Measurements from ENCODE around the gene FDCSP.
"Not testable (repeated sequence)": the region's sequence is repeated elsewhere in the genome, so short reads cannot be mapped to it uniquely, and the experiment has no call there.

FDCSP gene

GRCh38 chr4:70239131-70239883 is 13.4 kb downstream of the FDCSP start:
- no peak for DNase-seq (ENCODE audit: low spot score)

GRCh38 chr4:70239884-70240591 is 14.1 kb downstream of the FDCSP start:
- DNase-seq (ENCODE audit: low spot score): no peak

DNA sequence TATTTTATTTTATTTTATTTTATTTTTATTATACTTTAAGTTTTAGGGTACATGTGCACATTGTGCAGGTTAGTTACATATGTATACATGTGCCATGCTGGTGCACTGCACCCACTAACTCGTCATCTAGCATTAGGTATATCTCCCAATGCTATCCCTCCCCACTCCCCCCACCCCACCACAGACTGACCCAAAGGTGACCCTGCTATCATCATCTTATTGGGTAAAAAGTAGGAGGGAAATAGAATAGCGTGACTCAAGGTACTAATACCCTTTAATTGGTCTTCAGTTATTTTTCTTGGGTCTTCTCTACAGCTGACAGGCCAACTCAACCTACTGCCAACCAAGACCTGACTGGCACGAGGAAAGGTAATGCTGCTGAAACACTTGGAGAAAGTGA is 16.4 kb downstream of the FDCSP start, which contains the start of gene CSN3:
TSS of gene CSN3 (plus strand) at position 301 of the 400 bp plus-strand sequence. CDS start 2,223 bp downstream, outside the sequence.
- not testable (repeated sequence) for DNase-seq (ENCODE audit: low spot score)

- DNase-seq (ENCODE audit: low spot score): no peak
These were observed 17.2 kb downstream of the FDCSP start for GRCh38 chr4:70243091-70243490.

DNA sequence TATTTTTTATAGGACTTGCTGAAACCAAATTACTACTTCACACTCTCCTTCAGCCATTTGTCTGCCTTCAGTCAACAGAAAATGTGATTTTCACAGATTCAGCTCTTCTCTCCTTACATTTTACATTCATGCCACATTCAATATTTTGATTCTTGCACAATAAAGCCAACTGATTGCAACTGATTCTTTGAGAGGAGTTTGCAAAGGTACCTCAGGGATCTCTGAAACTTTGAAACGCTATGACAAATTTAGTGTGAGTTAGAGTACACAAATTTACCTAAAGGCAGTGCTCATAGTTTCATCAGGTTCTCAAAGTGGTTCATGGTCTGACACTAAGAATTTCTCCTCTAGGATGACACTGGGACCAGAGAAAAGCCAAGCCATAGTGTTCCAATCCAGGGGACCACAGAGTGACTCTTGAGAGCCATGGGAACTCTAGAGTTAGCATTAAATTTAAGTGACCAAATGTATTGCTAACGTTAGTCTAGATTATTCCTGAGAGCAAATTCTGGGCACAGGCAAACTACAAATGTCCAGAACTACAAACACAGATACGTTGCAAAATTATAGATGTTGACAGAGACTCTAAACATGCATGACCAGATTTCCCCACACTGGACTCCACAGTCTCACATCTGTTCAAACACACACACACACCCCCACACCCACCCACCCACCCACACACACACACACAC is 25.5 kb downstream of the FDCSP start:
- no peak for DNase-seq (ENCODE audit: low spot score)

- no peak for DNase-seq (ENCODE audit: low spot score)
These were observed 26.0 kb downstream of the FDCSP start for GRCh38 chr4:70251945-70252277.

- DNase-seq (ENCODE audit: low spot score): no peak
These were observed 43.8 kb downstream of the FDCSP start for GRCh38 chr4:70269674-70270073.

DNA sequence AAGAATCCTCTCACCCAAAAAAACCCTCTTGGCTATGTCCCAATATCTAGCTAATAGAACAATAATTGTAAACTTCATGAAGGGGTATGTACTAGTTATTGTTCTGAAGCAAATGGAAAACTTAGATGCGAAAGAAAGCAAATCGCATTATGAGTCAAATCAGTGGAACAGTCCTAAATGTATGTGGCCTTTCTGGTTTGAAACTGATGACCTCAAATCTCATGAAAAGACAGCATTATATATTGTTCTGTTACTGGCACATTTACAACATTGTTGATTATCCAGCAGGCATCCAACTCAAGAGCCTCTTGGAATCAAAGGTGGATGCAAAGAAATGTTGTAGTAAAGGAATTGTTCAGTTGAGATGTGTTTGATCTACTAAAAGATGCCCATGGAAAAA is 51.2 kb downstream of the FDCSP start:
- peak; percentile 57 for DNase-seq (ENCODE audit: low spot score)

DNA sequence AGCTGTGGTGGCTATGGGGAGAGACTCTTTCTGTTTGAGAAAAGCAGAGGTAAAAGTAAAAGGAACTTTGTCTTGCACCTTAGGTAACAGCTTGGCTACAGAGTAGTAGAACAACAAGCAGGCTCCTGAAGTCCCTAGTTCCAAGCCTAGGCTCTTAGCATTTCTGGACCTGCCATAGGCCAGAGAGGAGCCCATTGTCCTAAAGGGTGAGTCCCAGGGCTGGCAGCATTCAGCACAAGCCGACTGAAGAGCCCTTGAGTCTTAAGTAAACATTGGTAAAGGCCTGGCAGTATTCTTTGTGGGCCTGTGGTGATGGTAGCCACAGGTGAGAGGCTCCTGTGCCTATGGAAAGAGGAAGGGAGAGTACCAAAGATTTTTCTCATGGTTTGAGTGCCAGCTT is 54.6 kb downstream of the FDCSP start:
- DNase-seq (ENCODE audit: low spot score): no peak

Data from globus pallidus (tissue), 1 donor.